Parathyroid adenoma (tissue), 2 donors: ENCODE results near the gene C1RL.
A peak's percentile ranks its signal among the peaks of the same experiment; 100 is the strongest.

Experiments
- H2AFZ ChIP-seq: fragments of 300-600 bp; sonication (generic); one replicate; pipeline ENCODE4 v1.7.0; 2017; ENCODE audit warnings: antibody characterized with exemption, mild to moderate bottlenecking
- H3K27ac ChIP-seq: fragments of 300-600 bp; sonication (generic); one replicate; pipeline ENCODE4 v1.7.0; 2017
- H3K27me3 ChIP-seq: fragments of 300-600 bp; sonication (generic); one replicate; pipeline ENCODE4 v1.7.0; 2017; ENCODE audit warnings: low read length; ENCODE audit not compliant: control insufficient read depth, insufficient read depth
- H3K36me3 ChIP-seq: fragments of 300-600 bp; sonication (generic); one replicate; pipeline ENCODE4 v1.7.0; 2017; ENCODE audit warnings: low read length; ENCODE audit not compliant: control insufficient read depth, insufficient read depth
- H3K4me1 ChIP-seq: fragments of 300-600 bp; sonication (generic); one replicate; pipeline ENCODE4 v1.7.0; 2017; ENCODE audit warnings: control low read depth
- H3K4me2 ChIP-seq: fragments of 300-600 bp; sonication (generic); one replicate; pipeline ENCODE4 v1.7.0; 2017; ENCODE audit warnings: low read length
- H3K4me3 ChIP-seq: fragments of 300-600 bp; sonication (generic); one replicate; pipeline ENCODE4 v1.7.0; 2017; ENCODE audit warnings: low read depth, low read length
- H3K79me2 ChIP-seq: fragments of 300-600 bp; sonication (generic); one replicate; pipeline ENCODE4 v1.7.0; 2017; ENCODE audit warnings: control low read depth
- H3K9ac ChIP-seq: fragments of 300-600 bp; sonication (generic); one replicate; pipeline ENCODE4 v1.7.0; 2017; ENCODE audit warnings: mild to moderate bottlenecking
- H3K9me3 ChIP-seq: fragments of 300-600 bp; sonication (generic); one replicate; pipeline ENCODE4 v1.7.0; 2017; ENCODE audit warnings: low read length; ENCODE audit not compliant: control insufficient read depth
- TF ChIP-seq, protein P1 (sequence below): fragments of 300-600 bp; sonication (generic); IDR thresholded peaks from one replicate; pipeline ENCODE4 v1.7.0; 2017; ENCODE audit warnings: antibody characterized with exemption, mild to moderate bottlenecking
- donor health status: primary hyperparathyroidism.

The C1RL gene

DNA sequence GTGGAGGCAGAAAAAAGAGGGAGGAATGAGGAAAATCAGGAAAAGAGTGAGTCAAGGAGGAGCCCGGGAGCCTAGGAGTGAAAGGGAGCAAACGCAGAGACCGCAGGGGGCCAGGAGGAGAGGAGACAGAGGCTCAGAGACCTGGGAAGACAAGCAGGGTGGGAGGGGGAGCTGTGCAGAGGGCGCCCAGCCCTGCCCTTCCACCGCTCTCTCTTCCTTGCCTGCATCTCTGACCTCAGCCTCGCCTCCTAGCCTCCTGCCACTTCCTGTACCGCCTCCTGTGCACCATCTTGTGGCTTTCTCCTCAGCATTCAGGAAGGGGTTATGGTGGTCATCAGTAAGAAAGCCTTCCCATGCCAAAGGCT lies 22.5 kb upstream of the C1RL start:
- no peaks in the 10 kb centered on the region for H3K9me3 ChIP-seq
- H3K4me2 ChIP-seq = peak overlapping the region; percentile 100
- peaks cover 5% of the 10 kb centered on the region for H3K4me1 ChIP-seq
- H2AFZ ChIP-seq = peak overlapping the region; percentile 84
- H3K79me2 ChIP-seq = no peaks in the 10 kb centered on the region
- H3K36me3 ChIP-seq = no peaks in the 10 kb centered on the region
- TF ChIP-seq, protein P1, sequence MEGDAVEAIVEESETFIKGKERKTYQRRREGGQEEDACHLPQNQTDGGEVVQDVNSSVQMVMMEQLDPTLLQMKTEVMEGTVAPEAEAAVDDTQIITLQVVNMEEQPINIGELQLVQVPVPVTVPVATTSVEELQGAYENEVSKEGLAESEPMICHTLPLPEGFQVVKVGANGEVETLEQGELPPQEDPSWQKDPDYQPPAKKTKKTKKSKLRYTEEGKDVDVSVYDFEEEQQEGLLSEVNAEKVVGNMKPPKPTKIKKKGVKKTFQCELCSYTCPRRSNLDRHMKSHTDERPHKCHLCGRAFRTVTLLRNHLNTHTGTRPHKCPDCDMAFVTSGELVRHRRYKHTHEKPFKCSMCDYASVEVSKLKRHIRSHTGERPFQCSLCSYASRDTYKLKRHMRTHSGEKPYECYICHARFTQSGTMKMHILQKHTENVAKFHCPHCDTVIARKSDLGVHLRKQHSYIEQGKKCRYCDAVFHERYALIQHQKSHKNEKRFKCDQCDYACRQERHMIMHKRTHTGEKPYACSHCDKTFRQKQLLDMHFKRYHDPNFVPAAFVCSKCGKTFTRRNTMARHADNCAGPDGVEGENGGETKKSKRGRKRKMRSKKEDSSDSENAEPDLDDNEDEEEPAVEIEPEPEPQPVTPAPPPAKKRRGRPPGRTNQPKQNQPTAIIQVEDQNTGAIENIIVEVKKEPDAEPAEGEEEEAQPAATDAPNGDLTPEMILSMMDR = no peak
- H3K4me3 ChIP-seq = peak overlapping the region; percentile 90
- peak overlapping the region; percentile 83 for H3K27ac ChIP-seq
- no peak overlapping the region for H3K9ac ChIP-seq
- H3K27me3 ChIP-seq = no peaks in the 10 kb centered on the region

DNA sequence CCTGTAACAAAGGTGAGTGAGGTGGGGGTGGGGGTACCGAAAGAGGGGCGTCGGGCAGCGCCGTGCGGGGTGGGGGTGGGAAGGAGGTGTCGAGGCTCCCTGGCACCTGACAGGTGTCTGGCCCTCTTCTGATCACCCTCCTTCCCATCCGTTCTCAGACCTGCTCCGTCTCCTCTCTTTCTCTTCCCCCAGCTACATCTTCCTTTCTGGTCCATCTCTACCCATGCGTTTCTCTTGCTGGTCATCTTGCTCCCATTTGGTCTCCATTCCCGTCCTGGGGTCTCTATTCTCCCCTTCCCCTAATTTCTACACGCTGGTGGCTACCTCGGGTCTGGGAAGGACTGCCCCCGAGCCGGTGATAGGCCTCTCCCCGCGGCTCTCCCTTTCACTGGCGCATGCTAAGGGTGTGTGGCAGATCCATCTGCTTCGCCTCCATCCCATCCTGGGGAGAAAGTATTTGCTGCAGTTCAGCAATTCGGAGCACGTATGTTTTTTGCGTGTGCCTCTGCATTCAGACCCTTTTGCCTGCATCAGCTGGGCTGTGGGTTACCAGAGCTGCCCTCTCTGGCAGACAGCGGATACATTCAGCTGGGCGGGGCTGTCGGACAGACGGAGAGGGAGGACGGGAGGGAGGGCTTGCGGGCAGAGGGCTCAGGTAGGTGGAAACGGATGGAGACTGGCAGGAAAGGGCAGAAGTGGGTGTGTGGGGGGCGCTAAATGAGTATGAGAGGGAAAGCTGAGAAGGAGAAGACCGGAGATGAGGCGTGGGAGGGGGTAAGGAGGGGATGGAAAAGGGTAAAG lies 21.9 kb upstream of the C1RL start:
- no peaks in the 10 kb centered on the region for H3K36me3 ChIP-seq
- TF ChIP-seq, protein P1 = no peak
- no peaks in the 10 kb centered on the region for H3K27me3 ChIP-seq
- H3K9me3 ChIP-seq = no peaks in the 10 kb centered on the region
- H3K4me1 ChIP-seq = peaks cover 5% of the 10 kb centered on the region
- H3K27ac ChIP-seq = peak overlapping the region; percentile 83
- H3K9ac ChIP-seq = peak overlapping the region; percentile 63
- H3K79me2 ChIP-seq = no peaks in the 10 kb centered on the region
- H3K4me2 ChIP-seq = peak overlapping the region; percentile 100
- H3K4me3 ChIP-seq = peak overlapping the region; percentile 90
- H2AFZ ChIP-seq = peak overlapping the region; percentile 84

- peak within 1 kb of the TSS; percentile 83 for H3K27ac ChIP-seq
- no peaks in the 10 kb centered on the region for H3K9me3 ChIP-seq
Measured at GRCh38 chr12:7129872-7130691, 21.1 kb upstream of the C1RL start, which contains the start of gene CLSTN3. TSS of gene CLSTN3 (plus strand) at chr12:7130371. CDS start at chr12:7130649, 278 bp downstream.

GRCh38 chr12:7129287-7129871 lies 20.4 kb upstream of the C1RL start:
- peak overlapping the region; percentile 84 for H2AFZ ChIP-seq
- H3K27ac ChIP-seq = peak overlapping the region; percentile 83
- H3K9ac ChIP-seq = peak overlapping the region; percentile 63
- H3K79me2 ChIP-seq = no peaks in the 10 kb centered on the region
- H3K27me3 ChIP-seq = no peaks in the 10 kb centered on the region
- peak overlapping the region; percentile 100 for H3K4me2 ChIP-seq
- peaks cover 5% of the 10 kb centered on the region for H3K4me1 ChIP-seq
- H3K36me3 ChIP-seq = no peaks in the 10 kb centered on the region
- TF ChIP-seq, protein P1 = no peak
- peak overlapping the region; percentile 90 for H3K4me3 ChIP-seq
- no peaks in the 10 kb centered on the region for H3K9me3 ChIP-seq

More at GRCh38 chr12:7129872-7130691, 21.1 kb upstream of the C1RL start, which contains the start of gene CLSTN3:
- H3K4me2 ChIP-seq = peak within 1 kb of the TSS; percentile 100
- H3K4me3 ChIP-seq = peak within 1 kb of the TSS; percentile 90
- peaks cover 5% of the 10 kb centered on the region for H3K4me1 ChIP-seq
- H3K9ac ChIP-seq = peak within 1 kb of the TSS; percentile 63
- TF ChIP-seq, protein P1 = no peak
- H3K27me3 ChIP-seq = no peaks in the 10 kb centered on the region
- peak within 1 kb of the TSS; percentile 84 for H2AFZ ChIP-seq
- no peaks in the 10 kb centered on the region for H3K79me2 ChIP-seq
- H3K36me3 ChIP-seq = no peaks in the 10 kb centered on the region
